ENCODE measurements around the gene TPM4.
A peak's percentile ranks its signal among the peaks of the same experiment; 100 is the strongest.

Gene TPM4

GRCh38 chr19:16036941-16037340, 39.4 kb upstream of the TPM4 start:
- TF ChIP-seq CTCF (IDR thresholded peaks at IDR 0.05; ENCODE audit: low read length, missing control alignments): no peak
- no peak overlapping the region for H3K4me3 ChIP-seq (replicated peaks; ENCODE audit: low read depth, low read length)
- no peak for DNase-seq (ENCODE audit: low read depth)

- DNase-seq (ENCODE audit: low read depth): no peak
- no peak overlapping the region for H3K4me3 ChIP-seq (replicated peaks; ENCODE audit: low read depth, low read length)
- no peak for TF ChIP-seq CTCF (IDR thresholded peaks at IDR 0.05; ENCODE audit: low read length, missing control alignments)
Observed at GRCh38 chr19:16037424-16038195, 38.7 kb upstream of the TPM4 start.

GRCh38 chr19:16038196-16038695, 38.0 kb upstream of the TPM4 start:
- no peak for DNase-seq (ENCODE audit: low read depth)
- no peak overlapping the region for H3K4me3 ChIP-seq (replicated peaks; ENCODE audit: low read depth, low read length)
- TF ChIP-seq CTCF (IDR thresholded peaks at IDR 0.05; ENCODE audit: low read length, missing control alignments): no peak

- DNase-seq (ENCODE audit: low read depth): no peak
- TF ChIP-seq CTCF (IDR thresholded peaks at IDR 0.05; ENCODE audit: low read length, missing control alignments): no peak
Observed at GRCh38 chr19:16039081-16039480, 37.2 kb upstream of the TPM4 start.

GRCh38 chr19:16039545-16039944, 36.8 kb upstream of the TPM4 start:
- no peak overlapping the region for H3K4me3 ChIP-seq (replicated peaks; ENCODE audit: low read depth, low read length)
- DNase-seq (ENCODE audit: low read depth): no peak
- TF ChIP-seq CTCF (IDR thresholded peaks at IDR 0.05; ENCODE audit: low read length, missing control alignments): no peak

More at GRCh38 chr19:16039081-16039480, 37.2 kb upstream of the TPM4 start:
- no peak overlapping the region for H3K4me3 ChIP-seq (replicated peaks; ENCODE audit: low read depth, low read length)

GRCh38 chr19:16040642-16041041, 35.7 kb upstream of the TPM4 start:
- TF ChIP-seq CTCF (IDR thresholded peaks at IDR 0.05; ENCODE audit: low read length, missing control alignments): no peak
- peak; percentile 16 for DNase-seq (ENCODE audit: low read depth)
- no peak overlapping the region for H3K4me3 ChIP-seq (replicated peaks; ENCODE audit: low read depth, low read length)
